Stimulated activated naive CD8-positive, alpha-beta T cell treated with anti-CD3 and anti-CD28 coated beads, Interleukin-15, amount 100 ng/mL, for 72 hours (primary cell): ENCODE data around the gene ZMYND15.
A peak's percentile ranks its signal among the peaks of the same experiment; 100 is the strongest.
"Not testable (repeated sequence)": the region's sequence is repeated elsewhere in the genome, so short reads cannot be mapped to it uniquely, and the experiment has no call there.

ENCODE experiments used
- ATAC-seq: fragments of 150-1000 bp; cut with Tn5 transposase; 2 replicates; pipeline ENCODE4 v1.10.0; 2021; ENCODE audit warnings: mild to moderate bottlenecking, moderate library complexity
- DNase-seq, 2 donors: peaks; one replicate each; pipeline ENCODE4 v3.0.0; 2021 to 2022
- H3K27ac Mint-ChIP-seq, 2 donors: one replicate each; pipeline ENCODE4 v1.8.0; 2022; ENCODE audit warnings: mild to moderate bottlenecking in 2 of 2, mixed read lengths in 2 of 2, moderate library complexity in 2 of 2
- H3K27me3 Mint-ChIP-seq: one replicate; pipeline ENCODE4 v1.8.0; 2022; ENCODE audit warnings: mixed read lengths
- H3K4me1 Mint-ChIP-seq: one replicate; pipeline ENCODE4 v1.8.0; 2022; ENCODE audit warnings: mild to moderate bottlenecking, mixed read lengths
- H3K4me3 Mint-ChIP-seq, 2 donors: one replicate each; pipeline ENCODE4 v1.8.0; 2022; ENCODE audit warnings: mild to moderate bottlenecking in 2 of 2, mixed read lengths in 2 of 2, moderate library complexity in 1 of 2
- H3K9me3 Mint-ChIP-seq, 2 donors: one replicate each; pipeline ENCODE4 v1.8.0; 2022; ENCODE audit warnings: mixed read lengths in 2 of 2

Gene ZMYND15

GRCh38 chr17:4739122-4740024 is at the start of gene ZMYND15, which contains the start of gene CXCL16:
Gene ZMYND15 (plus strand): TSS chr17:4739833. CDS start chr17:4740549, 716 bp downstream.
Gene CXCL16 (minus strand): TSS chr17:4739928. CDS start chr17:4739339, 589 bp downstream.
- no peaks in the 10 kb centered on the region for H3K9me3 Mint-ChIP-seq
- peak within 1 kb of the TSS; percentile 64 to 78 for H3K27ac Mint-ChIP-seq
- peaks cover 51% of the 10 kb centered on the region for H3K27me3 Mint-ChIP-seq
- H3K4me3 Mint-ChIP-seq = peak within 1 kb of the TSS; percentile 86 to 88
- ATAC-seq (peak; percentile 67), DNase-seq (peak; percentile 46 to 48)
- H3K4me1 Mint-ChIP-seq = peaks cover 28% of the 10 kb centered on the region

- H3K4me3 Mint-ChIP-seq, DNase-seq, H3K27me3 Mint-ChIP-seq, ATAC-seq, H3K9me3 Mint-ChIP-seq, H3K27ac Mint-ChIP-seq: not testable (repeated sequence)
- peaks cover 54% of the 10 kb centered on the region for H3K4me1 Mint-ChIP-seq
These were observed 49.8 kb upstream of the ZMYND15 start for GRCh38 chr17:4689872-4690271.

- no peak for ATAC-seq
- Mint-ChIP-seq H3K27me3 (no peaks in the 10 kb centered on the region), H3K4me3 (no peak overlapping the region), H3K27ac (no peak overlapping the region), H3K4me1 (peaks cover 55% of the 10 kb centered on the region), H3K9me3 (no peaks in the 10 kb centered on the region)
- DNase-seq = no peak
These were observed 48.9 kb upstream of the ZMYND15 start for GRCh38 chr17:4690745-4691144.

GRCh38 chr17:4691686-4692085 is 47.9 kb upstream of the ZMYND15 start:
- Mint-ChIP-seq H3K9me3 (no peaks in the 10 kb centered on the region), H3K27me3 (no peaks in the 10 kb centered on the region), H3K27ac (no peak overlapping the region), H3K4me3 (no peak overlapping the region), H3K4me1 (peaks cover 65% of the 10 kb centered on the region)
- ATAC-seq = no peak
- no peak for DNase-seq

- H3K27me3 Mint-ChIP-seq = no peaks in the 10 kb centered on the region
- no peak for DNase-seq
- H3K4me3 Mint-ChIP-seq = no peak overlapping the region
- H3K4me1 Mint-ChIP-seq = peaks cover 72% of the 10 kb centered on the region
- no peak for ATAC-seq
- no peaks in the 10 kb centered on the region for H3K9me3 Mint-ChIP-seq
- H3K27ac Mint-ChIP-seq = no peak overlapping the region
These were observed 46.2 kb upstream of the ZMYND15 start for GRCh38 chr17:4693416-4693815.

- Mint-ChIP-seq H3K4me1 (peaks cover 56% of the 10 kb centered on the region), H3K4me3 (peak overlapping the region; percentile 25 to 55), H3K27me3 (no peaks in the 10 kb centered on the region), H3K9me3 (no peaks in the 10 kb centered on the region), H3K27ac (peak overlapping the region; percentile 29 to 63)
- ATAC-seq (peak; percentile 95), DNase-seq (no peak)
These were observed 43.2 kb upstream of the ZMYND15 start for GRCh38 chr17:4696437-4696805.

- DNase-seq, ATAC-seq, H3K4me3 Mint-ChIP-seq, H3K9me3 Mint-ChIP-seq, H3K27me3 Mint-ChIP-seq: not testable (repeated sequence)
- Mint-ChIP-seq H3K27ac (peak overlapping the region in 1 of 2 donors; percentile 43), H3K4me1 (peaks cover 59% of the 10 kb centered on the region)
These were observed 40.1 kb upstream of the ZMYND15 start for GRCh38 chr17:4699401-4700056.

- no peak for DNase-seq
- Mint-ChIP-seq H3K4me1 (peaks cover 68% of the 10 kb centered on the region), H3K9me3 (peaks cover 0 to 3% of the 10 kb centered on the region in 2 donors), H3K27me3 (no peaks in the 10 kb centered on the region), H3K4me3 (peak overlapping the region; percentile 36 to 92), H3K27ac (peak overlapping the region in 1 of 2 donors; percentile 61)
- no peak for ATAC-seq
These were observed 38.5 kb upstream of the ZMYND15 start for GRCh38 chr17:4701116-4701515.

GRCh38 chr17:4703330-4703691 is 36.3 kb upstream of the ZMYND15 start:
- H3K27me3 Mint-ChIP-seq = no peaks in the 10 kb centered on the region
- peaks cover 55% of the 10 kb centered on the region for H3K4me1 Mint-ChIP-seq

GRCh38 chr17:4704574-4704907 is 35.1 kb upstream of the ZMYND15 start:
- Mint-ChIP-seq H3K27ac (peak overlapping the region; percentile 91 to 96), H3K4me1 (peaks cover 65% of the 10 kb centered on the region), H3K4me3 (peak overlapping the region; percentile 80 to 92)
- not testable (repeated sequence) for ATAC-seq, DNase-seq, H3K9me3 Mint-ChIP-seq, H3K27me3 Mint-ChIP-seq

More at GRCh38 chr17:4703330-4703691, 36.3 kb upstream of the ZMYND15 start:
- peak overlapping the region; percentile 80 to 92 for H3K4me3 Mint-ChIP-seq
- ATAC-seq = no peak
- peak overlapping the region; percentile 91 to 96 for H3K27ac Mint-ChIP-seq
- no peak for DNase-seq
- H3K9me3 Mint-ChIP-seq = peaks cover 0 to 4% of the 10 kb centered on the region in 2 donors

GRCh38 chr17:4704991-4705390 is 34.6 kb upstream of the ZMYND15 start:
- peaks cover 68% of the 10 kb centered on the region for H3K4me1 Mint-ChIP-seq
- ATAC-seq (no peak), DNase-seq (no peak)
- H3K9me3 Mint-ChIP-seq = peaks cover 0 to 4% of the 10 kb centered on the region in 2 donors
- H3K27ac Mint-ChIP-seq = peak overlapping the region; percentile 91 to 96
- peak overlapping the region; percentile 80 to 92 for H3K4me3 Mint-ChIP-seq
- no peaks in the 10 kb centered on the region for H3K27me3 Mint-ChIP-seq

- H3K4me1 Mint-ChIP-seq = peaks cover 61% of the 10 kb centered on the region
- H3K4me3 Mint-ChIP-seq = peak overlapping the region; percentile 13 to 80
- DNase-seq = no peak
- peak overlapping the region in 1 of 2 donors; percentile 75 for H3K27ac Mint-ChIP-seq
- H3K27me3 Mint-ChIP-seq = no peaks in the 10 kb centered on the region
- peaks cover 0 to 4% of the 10 kb centered on the region in 2 donors for H3K9me3 Mint-ChIP-seq
- ATAC-seq = no peak
These were observed 33.5 kb upstream of the ZMYND15 start for GRCh38 chr17:4706121-4706520.

GRCh38 chr17:4708436-4708835 is 31.2 kb upstream of the ZMYND15 start:
- peak overlapping the region; percentile 21 to 77 for H3K27ac Mint-ChIP-seq
- no peaks in the 10 kb centered on the region for H3K27me3 Mint-ChIP-seq
- ATAC-seq (no peak), DNase-seq (peak; percentile 74 to 84)
- peak overlapping the region; percentile 52 to 60 for H3K4me3 Mint-ChIP-seq
- peaks cover 61% of the 10 kb centered on the region for H3K4me1 Mint-ChIP-seq
- peaks cover 0 to 4% of the 10 kb centered on the region in 2 donors for H3K9me3 Mint-ChIP-seq

GRCh38 chr17:4709794-4710692 is 29.6 kb upstream of the ZMYND15 start, which contains the start of gene ARRB2:
Gene ARRB2 (plus strand): TSS chr17:4710632. CDS start chr17:4710722, 90 bp downstream.
- ATAC-seq = peak; percentile 84
- Mint-ChIP-seq H3K27ac (peak within 1 kb of the TSS; percentile 96), H3K4me1 (peaks cover 72% of the 10 kb centered on the region), H3K4me3 (peak within 1 kb of the TSS; percentile 77 to 95), H3K9me3 (peaks cover 0 to 4% of the 10 kb centered on the region in 2 donors), H3K27me3 (no peaks in the 10 kb centered on the region)
- DNase-seq = peak; percentile 99
